ENCODE results near the gene USHBP1. TPM values are rescaled to one million over a fixed set of nuclear protein-coding genes. Genes with fewer than 3 reads are reported as not detected.

Gene USHBP1
- total and polyA plus RNA-seq, 2 experiments from 2014 or later, result 4.0 to 5.6 TPM

DNA sequence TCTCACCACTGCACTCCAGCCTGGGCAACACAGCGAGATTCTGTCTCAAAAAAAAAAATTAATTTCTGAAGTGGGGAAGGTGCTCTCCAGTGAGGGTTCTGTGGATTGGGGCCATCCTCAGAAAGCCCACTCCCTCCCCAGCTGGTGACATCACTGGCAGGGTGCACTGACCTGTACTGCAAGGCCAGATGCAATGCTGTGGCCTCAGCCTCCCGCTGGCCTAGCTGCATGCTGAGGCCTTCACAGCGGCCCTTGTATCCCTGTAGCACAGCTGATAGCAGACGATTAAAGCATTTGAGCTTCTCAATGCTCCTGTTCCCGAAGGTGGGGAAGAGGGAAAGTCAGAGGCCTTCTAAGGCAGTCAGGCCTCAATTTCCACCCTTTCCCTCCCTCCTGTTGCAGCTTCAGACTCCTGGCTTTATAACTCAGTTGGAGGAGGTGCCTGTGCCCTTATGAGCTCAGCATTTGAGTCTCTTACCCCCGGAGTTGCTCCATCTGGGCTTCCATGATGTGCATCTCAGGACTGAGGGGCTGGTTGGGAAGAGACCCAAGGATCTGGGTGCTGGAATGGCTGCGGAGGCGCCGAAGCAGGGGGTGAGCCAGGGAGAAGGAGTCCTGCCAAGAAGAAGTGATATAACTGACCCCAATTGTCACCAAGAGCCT is 5.3 kb downstream of the USHBP1 start:
- peaks cover 37% of the 10 kb centered on the region for H3K36me3 Mint-ChIP-seq (ENCODE audit: low read depth)
- peaks cover 21% of the 10 kb centered on the region; the same call in 2 of the 3 replicates for H3K9me3 Mint-ChIP-seq
- TF ChIP-seq, protein P1, sequence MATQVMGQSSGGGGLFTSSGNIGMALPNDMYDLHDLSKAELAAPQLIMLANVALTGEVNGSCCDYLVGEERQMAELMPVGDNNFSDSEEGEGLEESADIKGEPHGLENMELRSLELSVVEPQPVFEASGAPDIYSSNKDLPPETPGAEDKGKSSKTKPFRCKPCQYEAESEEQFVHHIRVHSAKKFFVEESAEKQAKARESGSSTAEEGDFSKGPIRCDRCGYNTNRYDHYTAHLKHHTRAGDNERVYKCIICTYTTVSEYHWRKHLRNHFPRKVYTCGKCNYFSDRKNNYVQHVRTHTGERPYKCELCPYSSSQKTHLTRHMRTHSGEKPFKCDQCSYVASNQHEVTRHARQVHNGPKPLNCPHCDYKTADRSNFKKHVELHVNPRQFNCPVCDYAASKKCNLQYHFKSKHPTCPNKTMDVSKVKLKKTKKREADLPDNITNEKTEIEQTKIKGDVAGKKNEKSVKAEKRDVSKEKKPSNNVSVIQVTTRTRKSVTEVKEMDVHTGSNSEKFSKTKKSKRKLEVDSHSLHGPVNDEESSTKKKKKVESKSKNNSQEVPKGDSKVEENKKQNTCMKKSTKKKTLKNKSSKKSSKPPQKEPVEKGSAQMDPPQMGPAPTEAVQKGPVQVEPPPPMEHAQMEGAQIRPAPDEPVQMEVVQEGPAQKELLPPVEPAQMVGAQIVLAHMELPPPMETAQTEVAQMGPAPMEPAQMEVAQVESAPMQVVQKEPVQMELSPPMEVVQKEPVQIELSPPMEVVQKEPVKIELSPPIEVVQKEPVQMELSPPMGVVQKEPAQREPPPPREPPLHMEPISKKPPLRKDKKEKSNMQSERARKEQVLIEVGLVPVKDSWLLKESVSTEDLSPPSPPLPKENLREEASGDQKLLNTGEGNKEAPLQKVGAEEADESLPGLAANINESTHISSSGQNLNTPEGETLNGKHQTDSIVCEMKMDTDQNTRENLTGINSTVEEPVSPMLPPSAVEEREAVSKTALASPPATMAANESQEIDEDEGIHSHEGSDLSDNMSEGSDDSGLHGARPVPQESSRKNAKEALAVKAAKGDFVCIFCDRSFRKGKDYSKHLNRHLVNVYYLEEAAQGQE (IDR thresholded peaks at IDR 0.05; ENCODE audit: unreplicated experiment), result no peak
- TF ChIP-seq EZH2phosphoT487 (IDR thresholded peaks at IDR 0.05; ENCODE audit: unreplicated experiment), result no peak
- TF ChIP-seq, protein P2, sequence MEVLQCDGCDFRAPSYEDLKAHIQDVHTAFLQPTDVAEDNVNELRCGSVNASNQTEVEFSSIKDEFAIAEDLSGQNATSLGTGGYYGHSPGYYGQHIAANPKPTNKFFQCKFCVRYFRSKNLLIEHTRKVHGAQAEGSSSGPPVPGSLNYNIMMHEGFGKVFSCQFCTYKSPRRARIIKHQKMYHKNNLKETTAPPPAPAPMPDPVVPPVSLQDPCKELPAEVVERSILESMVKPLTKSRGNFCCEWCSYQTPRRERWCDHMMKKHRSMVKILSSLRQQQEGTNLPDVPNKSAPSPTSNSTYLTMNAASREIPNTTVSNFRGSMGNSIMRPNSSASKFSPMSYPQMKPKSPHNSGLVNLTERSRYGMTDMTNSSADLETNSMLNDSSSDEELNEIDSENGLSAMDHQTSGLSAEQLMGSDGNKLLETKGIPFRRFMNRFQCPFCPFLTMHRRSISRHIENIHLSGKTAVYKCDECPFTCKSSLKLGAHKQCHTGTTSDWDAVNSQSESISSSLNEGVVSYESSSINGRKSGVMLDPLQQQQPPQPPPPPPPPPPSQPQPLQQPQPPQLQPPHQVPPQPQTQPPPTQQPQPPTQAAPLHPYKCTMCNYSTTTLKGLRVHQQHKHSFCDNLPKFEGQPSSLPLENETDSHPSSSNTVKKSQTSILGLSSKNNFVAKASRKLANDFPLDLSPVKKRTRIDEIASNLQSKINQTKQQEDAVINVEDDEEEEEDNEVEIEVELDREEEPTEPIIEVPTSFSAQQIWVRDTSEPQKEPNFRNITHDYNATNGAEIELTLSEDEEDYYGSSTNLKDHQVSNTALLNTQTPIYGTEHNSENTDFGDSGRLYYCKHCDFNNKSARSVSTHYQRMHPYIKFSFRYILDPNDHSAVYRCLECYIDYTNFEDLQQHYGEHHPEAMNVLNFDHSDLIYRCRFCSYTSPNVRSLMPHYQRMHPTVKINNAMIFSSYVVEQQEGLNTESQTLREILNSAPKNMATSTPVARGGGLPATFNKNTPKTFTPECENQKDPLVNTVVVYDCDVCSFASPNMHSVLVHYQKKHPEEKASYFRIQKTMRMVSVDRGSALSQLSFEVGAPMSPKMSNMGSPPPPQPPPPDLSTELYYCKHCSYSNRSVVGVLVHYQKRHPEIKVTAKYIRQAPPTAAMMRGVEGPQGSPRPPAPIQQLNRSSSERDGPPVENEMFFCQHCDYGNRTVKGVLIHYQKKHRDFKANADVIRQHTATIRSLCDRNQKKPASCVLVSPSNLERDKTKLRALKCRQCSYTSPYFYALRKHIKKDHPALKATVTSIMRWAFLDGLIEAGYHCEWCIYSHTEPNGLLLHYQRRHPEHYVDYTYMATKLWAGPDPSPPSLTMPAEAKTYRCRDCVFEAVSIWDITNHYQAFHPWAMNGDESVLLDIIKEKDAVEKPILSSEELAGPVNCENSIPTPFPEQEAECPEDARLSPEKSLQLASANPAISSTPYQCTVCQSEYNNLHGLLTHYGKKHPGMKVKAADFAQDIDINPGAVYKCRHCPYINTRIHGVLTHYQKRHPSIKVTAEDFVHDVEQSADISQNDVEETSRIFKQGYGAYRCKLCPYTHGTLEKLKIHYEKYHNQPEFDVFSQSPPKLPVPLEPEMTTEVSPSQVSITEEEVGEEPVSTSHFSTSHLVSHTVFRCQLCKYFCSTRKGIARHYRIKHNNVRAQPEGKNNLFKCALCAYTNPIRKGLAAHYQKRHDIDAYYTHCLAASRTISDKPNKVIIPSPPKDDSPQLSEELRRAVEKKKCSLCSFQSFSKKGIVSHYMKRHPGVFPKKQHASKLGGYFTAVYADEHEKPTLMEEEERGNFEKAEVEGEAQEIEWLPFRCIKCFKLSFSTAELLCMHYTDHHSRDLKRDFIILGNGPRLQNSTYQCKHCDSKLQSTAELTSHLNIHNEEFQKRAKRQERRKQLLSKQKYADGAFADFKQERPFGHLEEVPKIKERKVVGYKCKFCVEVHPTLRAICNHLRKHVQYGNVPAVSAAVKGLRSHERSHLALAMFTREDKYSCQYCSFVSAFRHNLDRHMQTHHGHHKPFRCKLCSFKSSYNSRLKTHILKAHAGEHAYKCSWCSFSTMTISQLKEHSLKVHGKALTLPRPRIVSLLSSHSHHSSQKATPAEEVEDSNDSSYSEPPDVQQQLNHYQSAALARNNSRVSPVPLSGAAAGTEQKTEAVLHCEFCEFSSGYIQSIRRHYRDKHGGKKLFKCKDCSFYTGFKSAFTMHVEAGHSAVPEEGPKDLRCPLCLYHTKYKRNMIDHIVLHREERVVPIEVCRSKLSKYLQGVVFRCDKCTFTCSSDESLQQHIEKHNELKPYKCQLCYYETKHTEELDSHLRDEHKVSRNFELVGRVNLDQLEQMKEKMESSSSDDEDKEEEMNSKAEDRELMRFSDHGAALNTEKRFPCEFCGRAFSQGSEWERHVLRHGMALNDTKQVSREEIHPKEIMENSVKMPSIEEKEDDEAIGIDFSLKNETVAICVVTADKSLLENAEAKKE (CRISPR knock-in tag; IDR thresholded peaks at IDR 0.05), result no peak
- TF ChIP-seq JUNB (IDR thresholded peaks at IDR 0.05; ENCODE audit: unreplicated experiment), result no peak
- no peak for TF ChIP-seq CREB1 (CRISPR knock-in tag; IDR thresholded peaks at IDR 0.05; ENCODE audit: low read depth)
- TF ChIP-seq NANOG (IDR thresholded peaks at IDR 0.05; ENCODE audit: borderline replicate concordance), result no peak
- no peak for TF ChIP-seq ZNF331 (CRISPR knock-in tag; IDR thresholded peaks at IDR 0.05; ENCODE audit: low read depth)
- no peak for TF ChIP-seq STAT1 (IDR thresholded peaks at IDR 0.05; ENCODE audit: unreplicated experiment)
- peaks cover 11% of the 10 kb centered on the region for H3K4me1 Mint-ChIP-seq
- no peak overlapping the region for H3K27ac ChIP-seq (ENCODE audit: low read depth)
- no peak overlapping the region for H2AFZ ChIP-seq
- ATAC-seq (no peak), DNase-seq (ENCODE audit: low spot score) (no peak)
- peaks cover 3% of the 10 kb centered on the region; the same call in 1 of the 2 replicates for H3K36me3 ChIP-seq (ENCODE audit: insufficient read depth)
- no peaks in the 10 kb centered on the region for H3K27me3 ChIP-seq (ENCODE audit: insufficient read depth)
- no peak overlapping the region for H3K4me3 Mint-ChIP-seq
- no peaks in the 10 kb centered on the region for H3K9me2 ChIP-seq (ENCODE audit: insufficient read depth)
- H3K27me3 Mint-ChIP-seq (ENCODE audit: insufficient read depth, low read depth, poor library complexity), result peaks cover 20% of the 10 kb centered on the region
- H3K27ac Mint-ChIP-seq, result no peak overlapping the region
- no peaks in the 10 kb centered on the region for H4K20me1 ChIP-seq (replicated peaks; ENCODE audit: insufficient read depth)
- H3F3A ChIP-seq (replicated peaks; ENCODE audit: low read depth), result peaks cover 2% of the 10 kb centered on the region; the same call in 1 of the 2 replicates
- H3K79me2 ChIP-seq (replicated peaks; ENCODE audit: insufficient read depth), result no peaks in the 10 kb centered on the region
- H3K4me1 ChIP-seq (ENCODE audit: insufficient read depth), result 0 out of 2 replicates have a peak, but pooled peaks cover 2% of the 10 kb centered on the region
- H3K4me2 ChIP-seq, result no peak overlapping the region
- no peak overlapping the region for H3K4me3 ChIP-seq

All from GM23338 (cell line).